Raji (cell line): Measurements from ENCODE around the gene KIF5A.

ENCODE experiments used
- POLR2A ChIP-seq: IDR thresholded peaks from 2 replicates; pipeline ENCODE4 v1.6.1; 2011; ENCODE audit warnings: low read depth, low read length, control low read depth; ENCODE audit not compliant: insufficient read depth

Gene KIF5A

GRCh38 chr12:57603815-57604453 lies 54.1 kb downstream of the KIF5A start:
- no peak for TF ChIP-seq POLR2A

GRCh38 chr12:57604454-57604991 lies 54.7 kb downstream of the KIF5A start, which contains the start of gene DTX3:
Gene DTX3 (plus strand): TSS chr12:57604824. CDS start chr12:57606518, 1,694 bp downstream.
- TF ChIP-seq POLR2A, result peak; percentile 26; the same call in 1 of the 2 replicates

- no peak for TF ChIP-seq POLR2A
These were observed 55.4 kb downstream of the KIF5A start for GRCh38 chr12:57604992-57605810.

GRCh38 chr12:57605811-57606311 lies 56.0 kb downstream of the KIF5A start:
- TF ChIP-seq POLR2A, result no peak

GRCh38 chr12:57606399-57606798 lies 56.6 kb downstream of the KIF5A start:
- no peak for TF ChIP-seq POLR2A

GRCh38 chr12:57606821-57607220 lies 57.0 kb downstream of the KIF5A start:
- TF ChIP-seq POLR2A, result no peak

GRCh38 chr12:57607958-57608663 lies 58.3 kb downstream of the KIF5A start:
- TF ChIP-seq POLR2A, result no peak

- TF ChIP-seq POLR2A, result no peak
These were observed 59.4 kb downstream of the KIF5A start for GRCh38 chr12:57609101-57609780.

GRCh38 chr12:57609781-57610553 lies 60.1 kb downstream of the KIF5A start:
- no peak for TF ChIP-seq POLR2A

GRCh38 chr12:57610554-57611107 lies 60.8 kb downstream of the KIF5A start:
- TF ChIP-seq POLR2A, result no peak

- TF ChIP-seq POLR2A, result no peak
These were observed 61.4 kb downstream of the KIF5A start, which contains the start of gene ARHGEF25 for GRCh38 chr12:57611108-57611826. Gene ARHGEF25 (plus strand): TSS chr12:57611435. CDS start chr12:57611895, 460 bp downstream.

- TF ChIP-seq POLR2A, result no peak
These were observed 62.2 kb downstream of the KIF5A start for GRCh38 chr12:57611827-57612710.
